Inflammatory macrophage treated with lipopolysaccharide for 4 hours (primary cell): Measurements from ENCODE around the gene SUPT16H.
"Not testable (repeated sequence)": the region's sequence is repeated elsewhere in the genome, so short reads cannot be mapped to it uniquely, and the experiment has no call there.

ENCODE experiments used
- DNase-seq: peaks from one replicate; pipeline ENCODE4 v3.0.0-alpha.2; 2020

SUPT16H gene

DNA sequence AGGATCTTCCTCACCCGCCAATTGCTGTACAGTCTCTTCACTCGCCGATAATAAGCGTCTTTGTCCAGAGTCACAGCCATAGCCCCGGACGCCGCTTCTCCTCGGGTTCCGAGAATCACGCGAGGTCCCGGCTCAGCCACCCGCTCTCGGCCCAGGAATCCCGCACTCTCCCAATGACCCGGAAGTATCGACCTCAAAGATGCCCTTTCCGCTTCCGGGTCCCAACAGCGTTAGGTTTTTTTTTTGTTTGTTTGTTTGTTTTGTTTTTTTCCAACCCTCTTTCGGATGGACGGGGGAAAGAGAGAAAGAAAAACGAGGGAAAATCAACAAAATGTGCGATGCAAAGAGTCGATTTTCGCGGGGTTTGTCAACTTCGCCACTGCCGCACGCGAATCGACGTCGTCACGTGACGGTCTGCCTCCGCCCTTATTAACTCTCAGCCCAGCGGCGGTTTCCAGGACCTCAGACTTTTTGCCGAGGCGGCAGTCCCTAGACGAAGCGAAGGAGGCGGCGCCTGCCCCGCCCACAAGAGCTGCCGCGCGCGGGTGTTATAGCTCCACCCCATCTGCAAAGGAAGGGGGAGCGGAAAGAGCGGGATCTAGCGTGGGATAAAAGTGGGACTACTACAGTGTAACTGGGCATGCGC lies at the start of gene SUPT16H:
Gene SUPT16H (minus strand): TSS at position 172 of the 646 bp plus-strand sequence. CDS start 92 bp downstream, at position 80.
- DNase-seq: peak; percentile 97

DNA sequence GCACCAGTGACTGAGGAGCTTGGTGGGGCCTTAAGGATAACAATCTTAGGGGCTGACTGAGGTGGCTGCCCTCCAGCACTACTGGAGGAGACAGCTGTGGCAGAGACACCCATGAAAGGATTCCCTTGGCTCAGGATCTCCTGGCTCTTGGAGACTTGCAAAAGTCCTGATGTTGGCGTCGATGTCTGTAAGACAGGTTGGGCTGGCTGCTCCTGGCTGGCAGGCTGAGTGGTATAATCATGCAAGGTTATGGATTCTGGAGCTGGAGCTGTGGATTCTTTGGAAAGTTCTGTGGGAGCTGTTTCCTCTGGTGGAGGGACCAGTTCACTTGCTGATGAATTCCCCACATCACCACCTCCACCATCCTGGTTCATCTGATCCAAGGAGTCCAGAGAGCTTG lies 47.3 kb upstream of the SUPT16H start:
- no peak for DNase-seq

DNA sequence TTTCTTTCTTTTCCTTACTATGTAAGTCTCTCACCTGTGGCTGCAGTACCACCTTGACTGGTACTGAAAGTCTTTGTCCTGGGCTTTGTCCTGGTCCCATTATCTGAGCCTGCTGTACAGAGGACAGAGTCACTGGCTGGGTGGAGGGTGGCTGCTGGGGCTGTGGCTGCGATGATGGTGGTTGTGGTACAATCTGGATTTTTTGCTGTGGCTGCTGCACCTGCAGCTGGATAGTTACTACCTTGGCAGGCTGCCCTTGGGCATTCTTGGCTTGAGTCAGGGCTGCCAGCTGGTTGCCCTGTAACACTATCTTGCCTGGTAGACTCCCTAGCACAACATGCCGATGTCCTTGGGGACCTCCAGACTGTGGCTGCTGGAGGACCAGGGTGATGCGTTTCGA lies 45.1 kb upstream of the SUPT16H start:
- DNase-seq: no peak

DNA sequence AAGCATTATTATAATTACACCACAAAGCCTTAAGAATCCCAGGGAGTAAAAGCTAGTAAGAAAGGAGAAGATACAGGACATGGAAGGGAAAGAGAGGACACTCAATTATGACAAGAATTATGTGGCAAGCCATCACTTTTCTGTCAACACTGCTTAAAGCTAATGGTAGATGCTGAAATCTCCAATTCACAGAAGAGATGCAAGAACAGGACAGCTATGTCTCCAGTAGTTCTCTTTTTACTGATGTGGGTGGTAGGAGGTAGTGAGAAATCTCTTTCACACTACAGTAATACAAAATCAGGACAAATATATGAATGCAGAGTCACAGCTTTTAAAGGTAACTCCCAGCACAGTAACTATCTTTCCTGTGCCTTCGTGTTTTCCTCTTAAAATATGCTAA lies 42.9 kb upstream of the SUPT16H start:
- DNase-seq: peak; percentile 67

DNA sequence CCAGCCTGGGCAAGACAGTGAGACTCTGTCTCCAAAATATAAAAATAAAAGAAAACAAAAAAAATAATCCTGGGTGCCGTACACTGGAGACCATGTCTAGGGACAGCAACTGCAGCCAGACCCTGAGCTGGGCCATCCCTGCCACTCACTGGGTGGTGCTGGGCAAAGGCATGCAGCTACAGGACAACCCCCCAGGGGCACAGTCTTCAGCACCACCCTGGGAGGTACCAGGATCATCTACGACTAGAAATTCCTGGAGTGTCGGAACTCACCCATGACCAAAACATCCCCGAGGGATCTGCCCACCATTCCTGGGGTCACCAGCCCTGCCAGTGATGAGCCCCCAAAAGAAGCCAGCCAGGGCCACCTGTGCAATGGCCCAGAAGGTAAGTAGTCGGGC lies 35.7 kb upstream of the SUPT16H start:
- no peak for DNase-seq

DNA sequence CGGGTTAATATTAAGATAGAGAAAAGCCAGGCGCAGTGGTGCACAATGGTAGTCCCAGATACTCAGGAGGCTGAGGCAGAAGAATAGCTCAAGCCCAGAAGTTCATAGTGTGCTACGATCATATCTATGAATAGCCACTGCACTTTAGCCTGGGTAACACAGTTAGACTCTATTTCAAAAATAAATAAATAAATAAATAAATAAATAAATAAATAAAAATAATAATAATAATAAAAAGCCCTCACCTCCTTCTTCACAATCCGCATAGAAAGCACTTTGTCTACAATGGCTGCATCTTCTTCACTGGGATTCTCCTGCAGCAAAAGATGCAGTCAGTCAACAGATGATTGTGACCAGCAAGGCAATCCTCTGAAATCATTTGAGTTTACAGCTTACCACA lies 31.5 kb upstream of the SUPT16H start:
- no peak for DNase-seq

DNA sequence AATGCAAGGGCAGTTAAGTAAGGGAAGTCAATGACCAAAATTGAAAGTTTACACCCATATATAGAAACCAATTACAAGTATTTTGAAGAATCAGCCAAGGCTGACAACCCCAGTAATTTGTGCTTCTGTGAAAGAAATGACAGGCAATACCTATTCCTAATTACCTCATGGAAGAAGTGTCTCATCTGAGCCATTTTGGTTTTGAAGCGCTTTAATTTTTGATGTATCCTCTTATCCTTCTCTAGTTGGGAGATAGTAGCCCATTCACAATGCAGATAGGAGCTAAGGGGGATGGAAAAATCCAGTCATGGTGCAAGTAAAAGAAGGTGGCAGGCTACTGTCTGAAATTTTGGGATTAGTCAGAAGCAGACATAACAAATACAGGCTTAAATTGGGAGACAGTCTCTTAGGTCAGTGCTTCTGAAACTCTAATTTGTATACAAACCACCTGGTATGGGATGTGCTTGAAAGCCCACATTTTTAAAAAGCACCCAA lies 30.4 kb upstream of the SUPT16H start:
- no peak for DNase-seq

DNA sequence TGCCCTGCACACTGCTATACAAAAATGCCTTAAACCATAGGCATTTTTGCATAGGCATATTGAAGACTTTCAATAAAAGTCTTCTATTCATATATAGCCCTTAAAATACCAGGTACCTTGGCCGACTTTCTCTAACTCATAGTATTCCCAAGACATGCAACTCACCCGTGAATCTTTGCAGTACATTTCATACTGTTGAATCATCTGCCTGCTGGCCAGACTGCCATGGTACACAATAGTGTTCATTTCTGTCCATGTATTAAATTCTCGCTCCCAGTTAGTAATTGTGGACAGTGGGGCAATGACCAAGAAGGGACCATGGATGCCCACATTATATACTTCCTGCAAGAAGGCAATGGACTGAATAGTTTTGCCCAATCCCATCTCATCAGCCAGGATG lies 24.3 kb upstream of the SUPT16H start:
- DNase-seq: no peak

DNA sequence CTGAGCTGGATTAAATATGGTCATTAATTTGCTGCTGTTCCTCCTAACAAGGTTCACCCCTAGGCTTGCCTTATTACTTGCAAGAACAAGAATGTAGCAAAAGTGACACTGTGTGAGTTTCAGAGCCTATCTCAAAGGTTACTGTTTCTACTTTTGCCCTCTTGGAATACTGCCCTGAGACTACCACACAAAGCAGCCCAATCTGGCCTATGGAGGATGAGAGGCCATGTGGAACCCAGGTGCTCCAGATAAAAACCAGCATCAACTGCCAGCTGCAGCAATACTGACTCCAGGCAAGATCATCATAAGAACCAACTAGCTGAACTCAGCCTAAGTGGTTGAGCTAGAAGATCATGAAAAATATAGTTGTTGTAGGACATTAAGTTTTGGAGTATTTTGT lies 22.4 kb upstream of the SUPT16H start:
- DNase-seq: no peak

DNA sequence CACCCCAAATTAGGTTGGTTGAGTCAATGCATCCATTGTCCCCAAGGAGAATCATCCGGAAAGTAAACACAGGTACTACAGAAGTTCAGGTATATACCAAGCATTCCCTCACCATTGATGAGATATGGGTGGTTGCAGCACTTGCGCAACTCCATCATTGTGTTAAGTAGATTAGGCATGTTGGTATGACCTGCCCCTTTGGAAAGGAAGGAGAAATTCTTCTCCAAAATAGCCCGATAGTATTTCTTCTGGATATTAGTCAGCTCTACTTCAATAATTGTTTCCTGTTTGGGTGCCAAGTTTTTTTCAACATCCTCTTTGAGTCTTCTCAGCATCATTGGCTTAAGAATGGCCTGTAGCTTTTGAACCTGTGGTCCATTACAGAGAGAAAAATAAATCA lies 21.3 kb upstream of the SUPT16H start:
- no peak for DNase-seq

DNA sequence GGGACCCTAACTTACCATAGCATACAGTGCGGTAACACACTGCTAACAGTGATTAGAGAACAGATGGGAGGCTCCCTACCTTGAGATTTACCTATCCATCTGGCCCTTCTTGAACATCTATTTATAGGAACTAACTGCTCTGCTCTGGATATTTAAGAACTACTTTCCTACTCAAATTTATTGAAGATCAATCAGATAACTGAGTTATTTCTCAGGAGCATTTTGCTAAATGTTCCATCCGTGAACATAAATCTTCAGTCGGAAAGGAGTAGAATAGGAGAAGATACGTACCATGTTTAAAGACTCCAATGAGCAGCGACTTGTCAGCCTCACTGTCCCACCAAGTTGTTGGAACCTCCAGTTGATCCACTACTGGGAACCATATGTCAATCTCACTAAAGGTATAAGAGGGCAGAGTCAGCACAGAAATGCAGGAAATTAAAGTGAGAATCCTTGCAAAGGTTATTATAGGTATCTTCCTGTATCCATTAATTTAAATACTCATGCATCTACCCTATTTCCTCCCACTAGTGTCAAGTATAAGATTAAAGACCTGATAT lies 15.6 kb upstream of the SUPT16H start:
- no peak for DNase-seq

DNA sequence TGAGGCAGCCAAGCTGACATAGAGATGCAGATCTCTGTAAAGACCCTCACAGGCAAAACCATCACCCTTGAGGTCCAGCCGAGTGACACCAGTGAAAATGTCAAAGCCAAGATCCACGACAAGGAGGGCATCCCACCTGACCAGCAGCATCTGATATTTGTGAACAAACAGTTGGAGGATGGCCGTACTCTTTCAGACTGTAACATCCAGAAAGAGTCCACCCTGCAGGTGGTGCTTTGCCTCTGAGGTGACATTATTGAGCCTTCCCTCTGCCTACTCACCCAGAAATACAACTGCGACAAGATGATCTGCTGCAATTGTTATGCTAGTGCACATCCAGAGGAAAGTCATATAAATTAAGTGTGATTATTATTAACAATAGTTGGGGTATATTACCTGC lies 15.1 kb upstream of the SUPT16H start:
- DNase-seq: no peak

DNA sequence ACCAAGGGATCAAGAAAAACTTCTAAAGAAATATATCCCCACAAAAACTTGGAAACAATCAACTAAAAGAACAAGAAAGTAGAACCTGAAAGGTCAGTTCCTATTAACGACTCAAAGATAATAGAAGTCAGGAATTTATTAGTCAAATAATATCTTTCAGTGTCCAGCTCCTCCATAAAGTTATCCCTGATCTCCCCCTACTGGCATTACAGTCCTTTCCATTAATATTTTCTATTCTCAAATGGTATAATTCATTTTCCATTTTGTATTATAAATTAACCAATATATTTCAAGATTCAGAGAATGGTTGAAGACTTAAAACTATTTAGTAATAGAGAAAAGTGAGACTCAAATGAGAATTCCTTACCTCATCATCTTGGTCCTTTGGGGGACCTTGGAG lies 11.6 kb upstream of the SUPT16H start:
- DNase-seq: no peak

DNA sequence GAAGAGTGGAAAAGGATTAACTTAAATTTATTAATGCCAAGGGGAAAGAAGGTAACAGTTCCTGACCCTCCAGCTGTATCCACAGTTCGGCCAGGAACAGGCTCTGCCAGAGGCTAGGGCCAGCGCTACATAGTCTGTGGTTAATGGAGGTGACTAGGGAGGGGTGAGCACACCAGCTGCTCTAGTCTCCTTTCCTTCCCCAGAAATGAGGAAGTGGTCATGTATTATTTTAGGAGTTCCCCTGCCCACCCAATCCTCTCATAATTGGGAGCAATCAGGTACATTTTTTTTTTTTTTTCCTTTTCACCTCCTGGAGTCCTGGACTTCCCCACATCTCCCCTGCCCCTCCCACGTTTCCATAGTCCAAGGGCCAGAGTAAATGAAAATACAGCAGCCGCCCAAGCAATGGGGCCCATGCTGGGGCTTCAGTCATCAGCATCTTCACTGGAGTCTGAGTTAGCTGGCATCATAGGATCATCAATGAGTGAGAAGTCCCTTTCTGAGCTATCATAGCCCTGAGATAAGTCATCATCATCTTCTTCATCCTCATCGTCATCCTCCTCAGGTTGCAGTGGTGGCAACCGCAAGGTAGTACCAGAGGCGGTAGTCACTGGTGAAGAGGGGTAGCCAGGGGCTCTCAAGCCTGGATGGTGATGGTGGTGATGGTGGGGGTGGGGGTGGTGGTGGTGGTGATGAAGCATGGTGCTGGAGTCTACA lies 1.5 kb upstream of the SUPT16H start:
- peak; percentile 74 for DNase-seq

DNA sequence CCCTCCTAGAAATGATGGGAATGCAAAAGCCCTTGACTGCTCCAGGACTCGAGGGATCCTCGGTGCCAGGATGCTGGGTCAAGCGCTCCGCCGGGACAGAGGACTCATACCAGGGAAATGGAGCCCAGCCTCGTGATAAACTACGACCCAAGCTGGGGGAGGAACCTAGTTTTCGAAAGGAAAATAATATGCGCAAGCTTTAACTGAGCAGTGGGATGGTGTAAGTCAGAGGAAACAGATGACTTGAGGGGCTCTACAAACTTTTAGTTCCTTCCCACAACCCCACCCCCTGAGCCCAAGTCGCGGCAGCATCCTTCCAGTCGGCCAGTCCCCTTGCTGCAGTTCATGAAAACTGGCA lies 654 bp upstream of the SUPT16H start:
- DNase-seq: peak; percentile 86

DNA sequence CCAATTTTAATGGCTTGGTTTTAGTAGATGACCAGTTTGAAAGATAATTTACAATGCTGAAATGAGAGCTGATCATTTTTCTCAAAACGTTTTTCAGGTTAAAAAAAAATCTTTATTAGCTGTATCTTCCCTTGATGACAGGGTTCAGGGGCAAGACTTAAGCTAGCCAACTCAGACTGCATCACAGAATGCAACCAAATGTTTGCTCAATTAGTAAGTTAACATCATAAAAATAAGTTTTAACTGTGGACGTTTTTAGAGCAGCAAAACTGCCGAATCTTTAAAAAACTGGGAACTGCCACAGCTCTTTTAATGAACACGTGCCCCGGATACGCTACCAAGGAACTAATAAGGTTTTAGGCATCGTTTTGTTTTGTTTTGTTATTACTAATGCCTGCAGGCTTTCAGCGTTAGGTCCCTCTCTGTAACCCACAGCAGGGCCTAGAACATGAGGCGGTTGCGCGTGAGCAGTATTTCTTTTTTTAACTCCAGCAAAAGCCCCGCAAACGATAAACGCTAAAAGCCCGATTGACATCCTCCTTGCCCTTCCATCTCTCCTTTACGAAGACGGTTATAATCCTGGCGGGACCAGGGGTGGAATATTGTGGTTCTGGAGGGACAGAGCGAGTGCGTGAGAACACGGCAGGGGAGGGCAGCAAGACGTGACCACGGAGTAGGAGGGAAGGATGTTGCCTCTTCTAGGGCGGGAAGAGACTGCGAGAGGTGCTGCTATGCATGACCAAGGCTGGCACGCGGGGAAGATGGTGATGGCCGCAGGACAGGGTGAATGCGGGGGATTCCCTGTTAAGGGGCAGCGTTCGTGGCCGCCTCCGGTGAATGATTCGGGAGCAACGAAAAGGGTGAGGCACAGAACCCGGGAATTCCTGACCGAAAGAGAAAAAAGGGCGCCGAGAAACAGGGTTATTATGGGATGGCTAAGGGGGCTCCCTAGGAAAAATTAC lies 652 bp downstream of the SUPT16H start:
- DNase-seq: peak; percentile 43

DNA sequence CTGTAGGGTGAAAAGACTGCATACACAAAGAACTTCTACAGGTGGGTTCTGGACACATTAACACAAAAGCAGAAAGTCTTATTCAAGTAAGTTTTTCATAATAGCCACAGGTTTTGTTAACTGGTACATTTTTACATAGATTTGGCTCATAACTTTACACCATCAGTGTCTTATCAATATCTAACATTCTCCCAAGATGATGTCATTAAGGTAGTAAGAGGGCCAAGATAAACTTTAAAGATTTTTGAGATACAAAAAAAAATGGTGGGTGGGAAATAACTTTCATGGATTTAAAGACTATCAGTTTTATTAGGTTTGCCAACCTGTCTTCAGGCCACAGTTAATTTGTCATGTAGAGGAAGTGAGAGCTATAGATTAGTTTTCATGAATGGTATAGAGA lies 1.7 kb downstream of the SUPT16H start:
- DNase-seq: no peak

DNA sequence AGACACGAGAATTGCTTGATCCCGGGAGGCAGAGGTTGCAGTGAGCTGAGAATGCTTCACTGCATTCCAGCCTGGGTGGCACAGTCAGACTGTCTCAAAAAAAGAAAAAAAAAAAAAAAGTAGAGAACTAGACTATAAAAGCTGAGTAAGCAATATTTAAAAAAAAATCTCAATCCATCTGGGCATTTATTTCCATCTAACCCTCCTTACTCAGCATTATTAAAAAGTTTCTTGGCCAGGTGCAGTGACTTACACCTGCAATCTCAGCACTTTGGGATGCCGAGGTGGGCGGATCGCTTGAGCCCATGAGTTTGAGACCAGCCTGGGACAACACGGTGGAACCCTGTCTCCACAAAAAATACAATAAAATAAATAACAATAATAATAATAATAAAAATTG lies 4.5 kb downstream of the SUPT16H start:
- no peak for DNase-seq

DNA sequence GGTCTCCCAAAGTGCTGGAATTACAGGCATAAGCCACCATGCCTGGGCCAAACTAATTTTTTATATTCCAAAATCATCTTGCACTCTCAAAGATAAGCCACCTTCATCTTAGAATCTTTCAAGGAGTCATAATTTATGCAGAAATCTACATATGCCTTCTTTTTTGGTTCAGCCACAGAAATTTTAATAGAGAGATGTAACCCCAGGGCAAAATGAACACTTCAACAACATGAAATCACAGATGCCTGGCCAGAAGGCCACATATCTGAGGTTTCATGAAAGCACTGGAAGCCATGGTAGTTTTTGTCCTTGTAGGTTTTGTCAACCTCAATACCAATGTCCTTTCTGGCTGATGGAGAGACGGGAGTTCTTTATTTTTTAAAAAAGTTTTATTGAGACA lies 9.8 kb downstream of the SUPT16H start:
- no peak for DNase-seq

DNA sequence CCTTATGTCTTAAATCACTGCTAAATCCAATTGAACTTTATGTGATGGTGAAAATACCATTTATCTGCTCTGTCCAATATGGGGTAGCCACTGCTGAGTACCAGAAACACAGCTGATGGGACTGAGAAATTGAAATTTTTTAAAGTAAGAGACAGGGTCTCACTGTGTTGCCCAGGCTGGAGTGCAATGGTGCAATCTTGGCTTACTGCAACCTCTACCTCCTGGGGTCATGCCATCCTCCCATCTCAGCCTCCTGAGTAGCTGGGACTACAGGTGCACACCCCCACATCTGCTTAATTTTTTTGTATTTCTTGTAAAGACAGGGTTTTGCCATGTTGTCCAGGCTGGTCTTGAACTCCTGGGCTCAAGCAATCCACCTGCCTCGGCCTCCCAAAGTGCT lies 11.0 kb downstream of the SUPT16H start:
- DNase-seq: not testable (repeated sequence)

DNA sequence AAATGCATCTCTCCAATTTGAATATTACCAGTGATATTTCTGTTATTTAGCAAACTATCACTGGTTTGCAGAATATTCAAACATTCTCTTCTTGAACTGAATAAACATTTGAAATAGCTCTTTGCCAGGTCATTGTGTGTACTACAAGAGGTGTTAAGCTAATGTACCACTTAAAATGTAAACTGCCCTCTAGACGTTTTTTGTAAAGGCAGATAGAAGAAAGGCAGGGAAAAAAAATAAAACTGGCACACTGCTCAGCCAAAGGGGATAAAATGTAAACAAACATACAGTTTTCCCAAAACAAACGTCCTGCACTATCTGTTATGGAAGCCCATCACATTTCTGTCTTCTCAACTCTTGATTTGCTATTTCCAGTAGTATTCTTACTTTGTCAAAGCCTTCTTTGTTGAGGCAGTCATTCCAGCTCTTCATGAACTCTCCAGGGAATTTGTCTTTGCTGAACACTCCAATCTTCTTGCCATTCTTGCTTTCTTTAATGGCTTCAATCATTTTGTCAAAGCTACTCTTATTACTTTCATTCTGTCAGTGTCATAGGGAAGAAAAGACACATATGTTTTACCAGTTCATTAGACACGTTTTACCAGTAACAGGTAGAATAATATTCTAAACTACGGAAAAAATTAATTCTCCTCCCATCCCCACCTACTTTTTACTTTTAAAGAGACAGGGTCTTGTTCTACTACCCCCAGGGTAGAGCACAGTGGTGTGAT lies 13.7 kb downstream of the SUPT16H start:
- no peak for DNase-seq

DNA sequence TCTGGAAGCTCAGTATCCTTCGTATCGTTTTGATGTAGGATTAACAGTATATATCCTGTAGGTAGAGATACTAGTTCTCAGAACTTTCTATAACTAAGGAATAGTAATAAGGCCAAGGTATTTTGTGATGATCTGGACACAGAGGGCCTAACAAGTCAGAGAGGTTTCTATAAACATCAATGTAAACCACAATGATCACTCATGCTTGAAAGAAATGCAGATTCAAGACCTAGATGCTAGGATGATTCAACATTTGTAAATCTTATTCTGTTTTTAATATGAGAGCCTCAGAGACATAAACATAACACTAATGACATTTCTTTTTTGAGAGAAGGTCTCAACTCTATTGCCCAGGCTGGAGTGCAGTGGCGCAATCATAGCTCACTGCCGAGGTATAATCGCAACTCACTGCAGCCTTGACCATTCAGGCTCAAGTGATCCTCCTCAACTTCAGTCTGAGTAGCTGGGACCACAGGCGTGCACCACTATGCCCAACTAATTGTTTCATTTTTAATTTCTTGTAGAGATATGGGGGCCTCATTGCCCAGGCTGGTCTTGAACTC lies 16.2 kb downstream of the SUPT16H start:
- no peak for DNase-seq
